Measurements from ENCODE around the gene CCT8. TPM values are rescaled to one million over a fixed set of nuclear protein-coding genes. Genes with fewer than 3 reads are reported as not detected.

The CCT8 gene
- total RNA-seq, 1 donor from 2014 or later = 179 TPM

- ChIA-PET POLR2A (interaction anchor here (0.6 to 1.2 kb wide), 3 partner anchors 12 to 54 kb away, joined by 3 to 4 read pairs (median 3); no protein-coding TSS in a partner anchor), CTCF (no interaction called here)
- H3K4me3 Mint-ChIP-seq = no peak overlapping the region
- H3K4me1 Mint-ChIP-seq = no peaks in the 10 kb centered on the region
- peaks cover 53% of the 10 kb centered on the region for H3K36me3 Mint-ChIP-seq (ENCODE audit: low read depth)
- intact Hi-C loops (cut with micrococcal nuclease) = no loop called here
- no peaks in the 10 kb centered on the region for H3K27me3 Mint-ChIP-seq
- no peak overlapping the region for H3K27ac Mint-ChIP-seq
- TF ChIP-seq CTCF (IDR thresholded peaks at IDR 0.05) = no peak
- no peaks in the 10 kb centered on the region for H3K9me3 Mint-ChIP-seq
- no peak for ATAC-seq (ENCODE audit: low read depth)
- no peak for DNase-seq
Measured at GRCh38 chr21:29056538-29057050, 16.9 kb downstream of the CCT8 start.

GRCh38 chr21:29056005-29056404 lies 17.4 kb downstream of the CCT8 start:
- Mint-ChIP-seq H3K4me3 (no peak overlapping the region), H3K9me3 (no peaks in the 10 kb centered on the region), H3K4me1 (no peaks in the 10 kb centered on the region), H3K27ac (no peak overlapping the region), H3K36me3 (ENCODE audit: low read depth) (peaks cover 47% of the 10 kb centered on the region), H3K27me3 (no peaks in the 10 kb centered on the region)
- POLR2A ChIA-PET = interaction anchor here (0.9 to 1.2 kb wide), 2 partner anchors 17 to 53 kb away, joined by 3 to 4 read pairs; no protein-coding TSS in a partner anchor
- intact Hi-C loops (cut with micrococcal nuclease) = no loop called here
- CTCF ChIA-PET = no interaction called here
- no peak for ATAC-seq (ENCODE audit: low read depth)
- TF ChIP-seq CTCF (IDR thresholded peaks at IDR 0.05) = no peak
- DNase-seq = no peak

- no peaks in the 10 kb centered on the region for H3K9me3 Mint-ChIP-seq
- ChIA-PET CTCF (no interaction called here), POLR2A (no interaction called here)
- no peak for TF ChIP-seq CTCF (IDR thresholded peaks at IDR 0.05)
- no peak overlapping the region for H3K4me3 Mint-ChIP-seq
- no peaks in the 10 kb centered on the region for H3K4me1 Mint-ChIP-seq
- no peak for DNase-seq
- H3K36me3 Mint-ChIP-seq (ENCODE audit: low read depth) = peaks cover 40% of the 10 kb centered on the region
- no peaks in the 10 kb centered on the region for H3K27me3 Mint-ChIP-seq
- no peak for ATAC-seq (ENCODE audit: low read depth)
- intact Hi-C loops (cut with micrococcal nuclease) = no loop called here
- H3K27ac Mint-ChIP-seq = no peak overlapping the region
Measured at GRCh38 chr21:29055080-29055479, 18.4 kb downstream of the CCT8 start.

GRCh38 chr21:29053656-29054055 lies 19.8 kb downstream of the CCT8 start:
- no peaks in the 10 kb centered on the region for H3K9me3 Mint-ChIP-seq
- ChIA-PET CTCF (no interaction called here), POLR2A (interaction anchor here (1.2 kb wide), 1 partner anchor 29 kb away, joined by 5 read pairs; the partner anchor contains the start of gene USP16)
- no peaks in the 10 kb centered on the region for H3K27me3 Mint-ChIP-seq
- ATAC-seq (ENCODE audit: low read depth) = no peak
- H3K4me3 Mint-ChIP-seq = no peak overlapping the region
- no peak overlapping the region for H3K27ac Mint-ChIP-seq
- peaks cover 30% of the 10 kb centered on the region for H3K36me3 Mint-ChIP-seq (ENCODE audit: low read depth)
- TF ChIP-seq CTCF (IDR thresholded peaks at IDR 0.05) = no peak
- H3K4me1 Mint-ChIP-seq = no peaks in the 10 kb centered on the region
- no peak for DNase-seq
- intact Hi-C loops (cut with micrococcal nuclease) = loop anchor here (2.0 kb wide), 1 partner anchor 15 kb away; no protein-coding TSS in a partner anchor

GRCh38 chr21:29053011-29053553 lies 20.4 kb downstream of the CCT8 start:
- H3K27ac Mint-ChIP-seq = no peak overlapping the region
- POLR2A ChIA-PET = interaction anchor here (0.6 to 1.2 kb wide), 2 partner anchors 28 to 118 kb away, joined by 3 to 5 read pairs; partner anchors contain the start of gene USP16

More at GRCh38 chr21:29053011-29053553, 20.4 kb downstream of the CCT8 start:
- Mint-ChIP-seq H3K9me3 (no peaks in the 10 kb centered on the region), H3K36me3 (ENCODE audit: low read depth) (peaks cover 28% of the 10 kb centered on the region), H3K27me3 (no peaks in the 10 kb centered on the region), H3K4me3 (no peak overlapping the region), H3K4me1 (no peaks in the 10 kb centered on the region)
- DNase-seq (no peak), ATAC-seq (ENCODE audit: low read depth) (no peak)
- no peak for TF ChIP-seq CTCF (IDR thresholded peaks at IDR 0.05)
- CTCF ChIA-PET = no interaction called here
- intact Hi-C loops (cut with micrococcal nuclease) = loop anchor here (2.0 kb wide), 1 partner anchor 14 kb away; no protein-coding TSS in a partner anchor

Data from activated B cell treated with CpG ODN at 0.5 μM for 24 hours (primary cell).